GM06990 (cell line): ENCODE data around the gene SCN2A.

Source experiments
- DNase-seq: peaks from one replicate; pipeline ENCODE4 v3.0.0-alpha.2; 2011; ENCODE audit not compliant: insufficient read length; ENCODE audit errors: extremely low read depth
- H3K27me3 ChIP-seq: replicated peaks from 2 replicates; pipeline ENCODE4 v1.6.0; 2011; ENCODE audit warnings: low read length; ENCODE audit not compliant: control insufficient read depth, insufficient read depth
- H3K36me3 ChIP-seq: 2 replicates; pipeline ENCODE4 v1.5.1; 2011; ENCODE audit warnings: low read length; ENCODE audit not compliant: control insufficient read depth, insufficient read depth
- H3K4me3 ChIP-seq: replicated peaks from 2 replicates; pipeline ENCODE4 v1.5.1; 2011; ENCODE audit warnings: low read depth, mild to moderate bottlenecking, control low read depth, low read length
- TF ChIP-seq, protein P1 (sequence below): IDR thresholded peaks from 2 replicates; pipeline ENCODE4 v1.5.1; 2011; ENCODE audit warnings: low read length, control low read depth, mild to moderate bottlenecking, inconsistent platforms; ENCODE audit not compliant: insufficient read depth, poor library complexity, severe bottlenecking

Gene SCN2A

GRCh38 chr2:165369131-165369897 lies 130.1 kb downstream of the SCN2A start:
- Histone ChIP-seq H3K27me3 (no peaks in the 10 kb centered on the region; the same call in 1 of the 2 replicates), H3K4me3 (no peak overlapping the region), H3K36me3 (no peaks in the 10 kb centered on the region)
- no peak for DNase-seq
- TF ChIP-seq, protein P1, sequence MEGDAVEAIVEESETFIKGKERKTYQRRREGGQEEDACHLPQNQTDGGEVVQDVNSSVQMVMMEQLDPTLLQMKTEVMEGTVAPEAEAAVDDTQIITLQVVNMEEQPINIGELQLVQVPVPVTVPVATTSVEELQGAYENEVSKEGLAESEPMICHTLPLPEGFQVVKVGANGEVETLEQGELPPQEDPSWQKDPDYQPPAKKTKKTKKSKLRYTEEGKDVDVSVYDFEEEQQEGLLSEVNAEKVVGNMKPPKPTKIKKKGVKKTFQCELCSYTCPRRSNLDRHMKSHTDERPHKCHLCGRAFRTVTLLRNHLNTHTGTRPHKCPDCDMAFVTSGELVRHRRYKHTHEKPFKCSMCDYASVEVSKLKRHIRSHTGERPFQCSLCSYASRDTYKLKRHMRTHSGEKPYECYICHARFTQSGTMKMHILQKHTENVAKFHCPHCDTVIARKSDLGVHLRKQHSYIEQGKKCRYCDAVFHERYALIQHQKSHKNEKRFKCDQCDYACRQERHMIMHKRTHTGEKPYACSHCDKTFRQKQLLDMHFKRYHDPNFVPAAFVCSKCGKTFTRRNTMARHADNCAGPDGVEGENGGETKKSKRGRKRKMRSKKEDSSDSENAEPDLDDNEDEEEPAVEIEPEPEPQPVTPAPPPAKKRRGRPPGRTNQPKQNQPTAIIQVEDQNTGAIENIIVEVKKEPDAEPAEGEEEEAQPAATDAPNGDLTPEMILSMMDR: no peak

DNA sequence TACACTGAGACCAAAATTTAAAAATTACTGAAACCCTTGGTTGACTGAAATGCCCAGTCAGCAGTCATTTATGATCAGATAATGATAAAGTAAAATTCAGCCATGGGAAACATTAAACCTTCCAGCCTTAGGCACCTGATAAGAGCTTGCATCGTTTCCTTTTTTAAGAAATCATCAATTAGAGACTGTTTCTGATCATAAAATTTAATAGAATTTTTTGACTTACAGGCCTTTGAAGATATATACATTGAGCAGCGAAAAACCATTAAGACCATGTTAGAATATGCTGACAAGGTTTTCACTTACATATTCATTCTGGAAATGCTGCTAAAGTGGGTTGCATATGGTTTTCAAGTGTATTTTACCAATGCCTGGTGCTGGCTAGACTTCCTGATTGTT lies 130.7 kb downstream of the SCN2A start:
- H3K36me3 ChIP-seq: no peaks in the 10 kb centered on the region
- DNase-seq: no peak
- H3K4me3 ChIP-seq: no peak overlapping the region
- no peaks in the 10 kb centered on the region; the same call in 1 of the 2 replicates for H3K27me3 ChIP-seq
- TF ChIP-seq, protein P1: no peak

- H3K27me3 ChIP-seq: no peaks in the 10 kb centered on the region; the same call in 1 of the 2 replicates
- no peak for DNase-seq
- no peaks in the 10 kb centered on the region for H3K36me3 ChIP-seq
- H3K4me3 ChIP-seq: no peak overlapping the region
- TF ChIP-seq, protein P1: no peak
Measured at GRCh38 chr2:165371356-165371755, 132.1 kb downstream of the SCN2A start.

GRCh38 chr2:165373278-165374010 lies 134.2 kb downstream of the SCN2A start:
- no peak overlapping the region for H3K4me3 ChIP-seq

GRCh38 chr2:165376571-165376975 lies 137.4 kb downstream of the SCN2A start:
- no peak for DNase-seq

More at GRCh38 chr2:165373278-165374010, 134.2 kb downstream of the SCN2A start:
- Histone ChIP-seq H3K36me3 (no peaks in the 10 kb centered on the region), H3K27me3 (no peaks in the 10 kb centered on the region; the same call in 1 of the 2 replicates)
- no peak for DNase-seq
- TF ChIP-seq, protein P1: no peak

More at GRCh38 chr2:165376571-165376975, 137.4 kb downstream of the SCN2A start:
- Histone ChIP-seq H3K27me3 (no peaks in the 10 kb centered on the region; the same call in 1 of the 2 replicates), H3K4me3 (no peak overlapping the region), H3K36me3 (no peaks in the 10 kb centered on the region)
- TF ChIP-seq, protein P1: no peak
